SK-N-DZ (cell line): ENCODE results near the gene CACNG5.
"Not testable (repeated sequence)": the region's sequence is repeated elsewhere in the genome, so short reads cannot be mapped to it uniquely, and the experiment has no call there.

Experiments used
- DNase-seq: peaks from one replicate; pipeline ENCODE4 v3.0.0-alpha.2; 2015; ENCODE audit warnings: low spot score

Gene CACNG5

GRCh38 chr17:66849032-66849655 lies 14.2 kb downstream of the CACNG5 start:
- DNase-seq, result no peak

DNA sequence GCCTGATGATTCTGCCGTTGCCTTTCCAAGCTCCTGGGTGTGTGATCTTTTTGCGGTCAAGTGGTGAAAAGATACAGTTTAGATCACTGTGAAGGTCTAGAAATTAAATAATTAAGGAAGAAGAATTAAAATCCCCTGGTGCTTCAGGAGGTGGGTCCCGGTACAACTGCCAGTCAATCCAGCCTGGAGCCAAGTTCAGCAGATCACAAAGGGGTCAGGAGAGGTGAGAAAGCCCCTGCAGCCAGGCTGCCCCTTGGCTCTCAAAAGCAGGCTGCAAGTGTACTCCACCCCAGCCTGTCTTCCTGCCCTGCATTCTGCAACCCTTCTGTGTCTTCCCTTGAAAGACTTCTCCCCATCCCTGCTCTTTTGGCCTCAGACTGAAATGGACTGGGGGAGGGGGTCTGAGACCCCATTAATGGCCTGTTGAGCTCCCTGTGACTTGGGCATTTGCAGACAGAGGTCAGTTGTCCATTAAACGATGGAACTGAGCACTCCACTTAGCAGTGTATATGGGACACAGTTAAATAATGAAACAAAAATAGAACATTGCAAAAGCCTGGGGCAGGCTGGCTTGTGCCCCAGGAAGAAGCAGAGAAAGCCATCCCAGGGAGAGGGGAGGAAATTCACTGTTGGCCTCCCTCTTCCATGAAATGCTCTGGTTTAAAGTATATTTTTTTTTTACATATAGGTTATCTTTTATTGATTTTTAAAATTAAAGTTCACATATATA lies 15.1 kb downstream of the CACNG5 start:
- DNase-seq, result no peak

DNA sequence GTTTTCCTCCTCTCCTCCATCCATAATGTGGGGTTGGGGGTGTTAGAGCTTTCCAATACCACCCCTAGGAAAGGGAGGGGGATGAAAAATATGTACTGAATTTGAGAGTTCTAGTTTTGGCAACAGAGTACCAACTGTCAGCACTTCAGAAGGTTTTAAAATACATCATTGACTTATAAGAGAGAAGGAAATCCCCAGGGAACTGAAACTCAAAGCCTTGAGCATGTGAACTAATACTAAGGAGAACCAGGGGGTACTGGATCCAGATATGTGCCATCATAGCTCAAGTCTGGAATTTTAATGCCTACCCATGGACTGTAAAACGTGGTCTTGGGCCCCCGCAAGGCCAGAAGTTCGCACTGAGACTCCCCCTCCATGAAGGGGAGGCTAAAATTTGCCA lies 15.8 kb downstream of the CACNG5 start:
- no peak for DNase-seq

DNA sequence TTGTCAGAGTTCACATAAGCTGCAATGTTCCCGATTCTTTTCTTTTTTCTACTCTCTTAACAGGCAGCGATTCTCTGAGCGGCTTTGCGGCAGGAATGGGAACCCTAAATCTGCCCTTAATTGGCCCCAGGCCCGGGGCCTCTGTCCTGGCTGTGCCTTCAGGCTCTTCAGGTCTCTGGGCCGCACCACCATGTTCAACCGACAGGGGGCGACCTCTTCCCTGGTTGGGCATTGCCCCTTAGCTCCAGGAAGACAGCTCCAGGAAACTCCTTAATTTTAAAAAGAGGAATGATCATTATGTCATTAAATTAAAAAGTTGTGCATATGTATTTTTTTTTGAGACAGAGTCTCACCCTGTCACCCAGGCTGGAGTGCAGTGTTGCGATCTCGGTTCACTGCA lies 20.3 kb downstream of the CACNG5 start:
- no peak for DNase-seq

- no peak for DNase-seq
Measured at GRCh38 chr17:66858226-66859083, 23.5 kb downstream of the CACNG5 start.

DNA sequence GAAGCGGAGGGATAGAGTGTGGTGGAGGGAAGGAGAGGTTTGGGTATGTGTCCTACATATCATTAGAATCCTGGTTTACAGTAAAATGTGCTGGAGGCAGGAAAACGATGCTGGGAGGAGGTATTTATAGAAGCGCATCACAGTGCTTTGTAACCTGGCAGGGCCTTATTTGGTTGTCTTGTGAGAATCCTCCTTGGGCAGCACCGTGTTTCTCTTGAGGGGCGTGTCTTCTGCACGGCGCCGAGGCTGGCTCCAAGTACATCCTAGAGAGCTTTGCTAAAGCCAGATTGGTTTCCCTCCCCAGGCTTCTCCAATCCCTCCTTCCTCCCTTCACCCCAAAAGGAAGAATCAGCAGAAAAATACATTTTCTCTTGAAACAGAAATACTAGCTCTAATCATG lies 24.4 kb downstream of the CACNG5 start:
- DNase-seq, result no peak

DNA sequence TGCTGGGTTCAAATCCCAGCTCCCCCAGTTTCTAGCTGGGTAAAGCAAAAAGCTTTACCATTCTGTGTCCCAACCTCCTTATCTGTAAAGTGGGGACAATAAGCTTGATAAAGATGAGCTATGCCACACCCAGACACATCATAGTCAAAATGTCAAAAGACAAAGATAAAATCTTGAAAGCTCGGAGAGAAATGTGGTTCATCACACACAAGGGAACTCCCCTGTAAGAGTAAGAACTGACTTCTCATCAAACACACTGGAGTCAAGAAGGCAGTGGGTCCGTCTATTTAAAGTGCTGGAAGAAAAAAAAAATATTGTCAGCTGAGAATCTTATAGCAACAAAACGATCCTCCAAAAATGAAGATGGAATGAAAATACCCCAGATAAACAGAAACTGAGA lies 25.3 kb downstream of the CACNG5 start:
- no peak for DNase-seq

DNA sequence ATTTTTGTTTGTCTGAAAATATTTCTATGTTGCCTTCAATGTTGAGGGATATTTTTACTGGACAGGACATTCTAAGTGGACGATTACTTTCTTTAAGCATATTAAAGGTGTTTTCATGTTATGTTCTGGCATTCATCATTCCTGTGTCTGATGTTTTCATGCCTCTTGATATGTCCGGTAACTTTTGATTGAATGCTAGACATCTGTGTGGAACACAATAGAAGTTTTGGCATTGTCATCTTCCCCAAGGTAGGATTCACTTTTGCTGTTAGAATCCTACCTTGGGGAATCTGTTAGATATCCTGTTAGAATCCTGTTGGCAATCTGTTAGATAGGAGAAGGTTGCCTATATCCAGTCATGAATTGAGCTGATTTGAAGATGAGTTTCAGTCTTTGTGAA lies 28.9 kb downstream of the CACNG5 start:
- no peak for DNase-seq

- no peak for DNase-seq
Measured at GRCh38 chr17:66865151-66865550, 30.2 kb downstream of the CACNG5 start.

DNA sequence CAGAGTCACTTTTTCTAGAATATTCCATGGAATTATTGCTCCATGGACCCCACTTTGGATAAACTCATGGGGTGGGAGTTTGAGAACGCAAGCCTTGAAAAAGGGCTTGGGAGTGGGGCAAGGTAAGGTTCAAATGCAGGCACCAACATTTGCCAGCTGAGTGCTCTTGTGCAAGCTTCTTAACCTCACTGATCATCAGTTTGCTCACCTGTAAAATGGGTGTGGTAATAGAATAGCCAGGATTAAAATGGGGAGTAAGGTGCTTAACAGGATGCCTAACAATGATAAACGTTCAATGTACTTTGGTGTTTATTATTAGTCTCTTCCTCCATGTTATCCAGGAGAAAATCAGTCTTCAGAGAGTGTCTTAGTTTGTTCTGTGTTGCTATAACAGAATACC lies 39.0 kb downstream of the CACNG5 start:
- DNase-seq, result no peak

GRCh38 chr17:66884931-66885330 lies 50.0 kb downstream of the CACNG5 start:
- no peak for DNase-seq

DNA sequence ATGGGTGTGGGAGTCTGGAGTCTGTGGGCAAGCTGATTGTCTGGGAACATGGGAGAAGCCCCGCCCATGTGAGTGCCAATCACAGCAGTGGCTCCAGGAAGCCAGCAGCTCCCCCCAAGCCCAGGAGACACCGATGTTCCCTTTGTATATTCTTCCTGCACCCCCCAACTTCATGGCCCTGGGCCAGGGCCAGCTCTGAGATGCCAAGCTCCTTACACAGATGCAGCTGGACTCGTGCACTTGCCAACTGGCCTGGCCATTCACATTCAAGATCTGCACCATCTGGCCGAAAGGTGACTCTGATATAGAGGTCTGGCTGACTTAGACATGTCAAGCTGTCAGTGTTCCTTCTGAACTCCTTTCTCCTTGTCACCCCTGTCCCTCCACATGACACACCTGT lies 50.5 kb downstream of the CACNG5 start:
- DNase-seq, result no peak

DNA sequence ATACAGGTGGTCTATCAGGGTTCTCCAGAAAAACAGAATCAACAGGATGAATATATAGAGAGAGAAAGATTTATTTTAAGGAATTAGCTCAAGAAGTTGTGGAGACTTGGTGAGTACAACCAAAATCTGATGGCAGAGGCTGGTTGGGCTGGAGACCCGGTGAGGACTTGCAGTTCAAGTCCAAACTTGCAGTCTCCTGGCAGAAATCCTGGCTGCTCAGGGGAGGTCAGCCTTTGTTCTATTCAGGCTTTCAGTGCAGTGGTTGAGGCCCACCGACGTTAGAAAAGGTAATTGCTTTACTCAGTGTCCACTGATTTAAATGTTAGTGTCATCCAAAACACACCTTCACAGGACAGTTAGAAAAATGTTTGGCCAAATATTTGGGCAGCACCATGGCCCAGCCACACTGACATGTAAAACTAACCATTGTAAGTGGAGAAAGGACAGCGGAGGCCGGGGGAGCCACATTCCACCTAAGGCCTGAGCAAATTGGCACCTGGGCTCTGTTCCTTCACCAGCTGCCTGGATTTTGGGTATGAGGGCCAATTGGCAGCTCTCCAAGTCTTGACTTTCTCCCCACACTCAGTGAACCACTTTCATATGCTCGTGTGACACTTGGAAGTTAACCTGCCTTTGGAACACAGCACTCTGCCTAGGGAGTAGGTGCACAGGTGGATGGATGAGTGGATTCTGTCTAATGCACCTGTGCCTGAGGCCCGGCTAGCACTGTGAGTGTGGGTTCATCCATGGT lies 54.7 kb downstream of the CACNG5 start:
- DNase-seq, result no peak

DNA sequence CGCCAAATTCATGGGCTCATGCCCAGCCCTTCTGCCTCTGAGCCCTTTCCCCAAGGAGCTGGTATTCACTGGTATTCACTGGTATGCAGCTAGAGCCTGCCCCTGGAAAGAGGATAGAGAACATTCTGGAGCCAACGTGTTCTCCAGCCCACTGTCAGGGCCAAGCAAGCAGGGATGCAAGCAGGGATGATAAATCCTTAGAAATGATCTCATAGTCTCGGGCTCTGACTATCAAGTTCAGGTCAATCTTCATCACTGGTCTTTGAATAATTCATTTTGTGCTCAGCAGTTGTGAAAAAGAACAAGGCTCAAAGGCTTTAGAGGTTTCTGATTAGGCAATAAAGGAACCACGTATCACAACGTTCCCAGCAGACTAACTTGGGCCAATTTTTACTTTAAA lies 57.3 kb downstream of the CACNG5 start:
- no peak for DNase-seq

DNA sequence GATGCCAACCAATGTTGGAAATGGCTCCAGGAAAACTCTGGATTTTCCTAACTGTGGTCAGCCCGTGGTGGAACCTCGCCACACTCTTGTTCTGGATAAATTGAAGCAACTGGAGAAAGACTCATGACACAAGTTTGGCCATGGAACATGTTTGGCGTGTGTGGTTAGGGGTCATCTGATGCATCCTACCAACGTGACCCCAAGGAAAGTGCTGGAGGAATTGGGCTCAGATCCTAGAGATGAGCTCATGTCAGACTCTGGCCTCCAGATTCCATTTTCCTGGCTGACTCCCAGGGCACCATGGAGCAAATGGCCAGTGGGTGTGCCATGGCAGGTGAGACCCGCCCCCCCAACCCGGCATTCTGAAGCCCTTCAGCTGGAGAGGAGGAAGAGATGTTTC lies 58.5 kb downstream of the CACNG5 start:
- no peak for DNase-seq

GRCh38 chr17:66893863-66894262 lies 58.9 kb downstream of the CACNG5 start:
- DNase-seq, result no peak

GRCh38 chr17:66897141-66897540 lies 62.2 kb downstream of the CACNG5 start:
- no peak for DNase-seq

GRCh38 chr17:66898536-66898935 lies 63.6 kb downstream of the CACNG5 start:
- no peak for DNase-seq

DNA sequence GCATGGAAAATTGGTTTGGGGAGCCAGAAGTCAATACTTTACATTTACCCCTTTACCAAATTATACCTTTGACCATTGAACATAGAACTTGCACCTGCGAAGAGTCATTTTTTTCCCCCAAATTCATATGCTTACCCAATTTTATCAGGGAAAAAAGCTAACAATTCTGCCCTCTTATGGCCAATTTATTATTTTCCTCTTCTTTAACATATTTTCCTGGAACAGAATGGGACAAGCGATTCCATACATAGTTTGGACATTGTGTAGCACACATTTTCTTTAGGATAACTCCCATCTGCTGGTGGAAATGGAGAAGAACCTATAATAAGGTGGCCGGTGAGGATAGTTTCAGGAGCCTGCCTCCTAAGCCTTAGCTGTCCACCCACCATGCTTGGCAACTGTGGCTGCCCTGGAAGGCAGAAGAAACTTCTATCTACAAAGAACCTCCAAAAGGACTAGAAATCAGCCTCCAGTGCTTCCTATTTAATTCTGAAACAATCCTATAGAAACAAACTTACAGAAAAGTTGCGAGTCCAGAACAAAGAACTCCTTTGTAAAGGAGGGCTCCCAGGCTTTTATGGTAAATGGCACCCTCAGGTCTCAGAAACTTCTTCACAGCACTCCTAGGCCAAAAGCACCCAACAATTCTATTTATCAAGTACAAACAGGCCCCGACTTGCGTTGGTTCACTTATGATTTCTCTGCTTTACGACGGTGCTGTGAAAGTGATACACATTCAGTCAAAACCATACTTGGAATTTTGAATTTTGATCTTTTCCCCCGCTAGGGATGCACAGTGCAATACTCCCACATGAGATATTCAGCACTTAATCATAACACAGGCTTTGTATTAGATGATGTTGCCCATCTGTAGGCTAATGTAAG lies 65.5 kb downstream of the CACNG5 start:
- no peak for DNase-seq

- not testable (repeated sequence) for DNase-seq
Measured at GRCh38 chr17:66903296-66903695, 68.4 kb downstream of the CACNG5 start.

DNA sequence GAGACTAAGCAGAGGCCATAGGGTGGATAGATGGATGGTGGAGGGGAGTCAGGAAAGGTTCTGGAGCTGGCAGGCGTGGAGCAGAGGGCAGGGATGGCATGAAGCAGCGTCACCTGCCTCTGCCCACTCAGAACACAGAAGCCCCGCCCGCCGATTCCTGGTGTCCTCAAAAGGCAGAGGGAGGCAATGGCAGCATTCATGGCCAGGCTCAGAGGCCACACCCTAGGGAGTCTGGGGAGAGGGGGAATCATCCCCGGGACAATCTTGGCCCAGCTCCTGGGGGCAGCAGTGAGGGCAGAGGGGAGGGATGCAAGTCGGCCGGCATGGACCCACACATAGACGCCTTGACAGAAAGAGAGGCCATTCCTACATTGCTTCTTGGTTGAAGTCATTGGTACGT lies 68.9 kb downstream of the CACNG5 start:
- DNase-seq, result no peak
